Cardiac muscle cell (in vitro differentiated cells and primary cell): ENCODE data around the gene DENND4C. TPM values are rescaled to one million over a fixed set of nuclear protein-coding genes. Genes with fewer than 3 reads are reported as not detected.
"Not testable (repeated sequence)": the region's sequence is repeated elsewhere in the genome, so short reads cannot be mapped to it uniquely, and the experiment has no call there.

Experiments
- DNase-seq, 2 donors: peaks; one replicate each; pipeline versions ENCODE4 v3.0.0 to v3.0.0-alpha.2; 2010 to 2017; ENCODE audit warnings: low read depth in 1 of 2, low spot score in 1 of 2
- H3K27ac ChIP-seq: fragments of 200-600 bp; sonication (generic); 2 replicates; pipeline ENCODE4 v1.5.1; 2016
- H3K27me3 ChIP-seq: fragments of 200-600 bp; sonication (generic); 2 replicates; pipeline ENCODE4 v1.6.0; 2016; ENCODE audit warnings: control low read depth
- H3K36me3 ChIP-seq: fragments of 200-600 bp; sonication (generic); 2 replicates; pipeline ENCODE4 v1.5.1; 2016; ENCODE audit warnings: control low read depth
- H3K4me1 ChIP-seq: fragments of 200-600 bp; sonication (generic); 2 replicates; pipeline ENCODE4 v1.8.1; 2017; ENCODE audit warnings: low read depth, mild to moderate bottlenecking, mixed run types
- H3K4me3 ChIP-seq: fragments of 200-600 bp; sonication (generic); 2 replicates; pipeline ENCODE4 v1.5.1; 2016; ENCODE audit warnings: mild to moderate bottlenecking
- H3K9me3 ChIP-seq: fragments of 200-600 bp; sonication (generic); 2 replicates; pipeline ENCODE4 v1.5.1; 2017; ENCODE audit warnings: low read depth, mild to moderate bottlenecking, control low read depth
- polyA plus RNA-seq: library from polyadenylated mRNA; unstranded; fragments of >200 nt; fragmentation: Nextera tagmentation; extraction: Ambion mirVana; gene quantifications from 2 replicates; pipeline ENCODE4 v1.2.1, GENCODE V29; 2016
- total RNA-seq: library from RNA; depleted of rRNA; stranded (reverse); fragments of >200 nt; gene quantifications from 2 replicates; pipeline ENCODE4 v1.2.3, GENCODE V29; 2016
- TF ChIP-seq, protein P1 (sequence below): IDR thresholded peaks from 2 replicates; pipeline ENCODE4 v1.5.1; 2012; ENCODE audit warnings: low read depth, mild to moderate bottlenecking, low read length

DENND4C gene
- total and polyA plus RNA-seq, 2 experiments from 2014 or later, result 19.3 to 51.0 TPM

DNA sequence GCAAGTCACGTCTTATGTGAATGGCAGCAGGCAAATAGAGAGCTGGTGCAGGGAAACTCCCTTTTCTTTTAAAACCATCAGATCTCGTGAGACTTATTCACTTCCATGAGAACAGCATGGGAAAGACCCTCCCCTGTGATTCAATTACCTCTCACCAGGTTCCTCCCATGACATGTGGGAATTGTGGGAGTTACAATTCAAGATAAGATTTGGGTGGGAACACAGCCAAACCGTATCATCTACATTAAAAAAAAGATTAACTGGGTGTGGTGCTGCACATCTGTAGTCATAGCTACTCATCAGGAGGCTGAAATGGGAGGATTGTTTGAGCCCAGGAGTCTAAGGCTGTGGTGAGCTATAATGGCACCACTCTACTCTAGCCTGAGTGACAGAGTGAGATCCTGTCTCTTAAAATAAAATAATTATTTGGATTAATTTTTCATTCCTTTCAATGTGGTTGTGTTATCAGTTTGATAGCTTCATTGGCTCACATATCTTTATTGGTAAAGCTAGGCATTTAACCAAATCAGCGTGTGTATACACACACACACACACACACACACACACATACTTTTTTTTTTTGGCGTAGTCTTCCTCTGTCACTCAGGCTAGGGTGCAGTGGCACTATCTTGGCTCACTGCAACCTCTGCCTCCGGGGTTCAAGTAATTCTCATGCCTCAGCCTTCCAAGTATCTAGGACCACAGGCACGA is 21.8 kb downstream of the DENND4C start:
- Histone ChIP-seq H3K27ac (peak overlapping the region; percentile 57), H3K36me3 (no peaks in the 10 kb centered on the region), H3K9me3 (no peaks in the 10 kb centered on the region), H3K27me3 (no peaks in the 10 kb centered on the region), H3K4me3 (no peak overlapping the region), H3K4me1 (peaks cover 5% of the 10 kb centered on the region)
- DNase-seq, result no peak
- TF ChIP-seq, protein P1, sequence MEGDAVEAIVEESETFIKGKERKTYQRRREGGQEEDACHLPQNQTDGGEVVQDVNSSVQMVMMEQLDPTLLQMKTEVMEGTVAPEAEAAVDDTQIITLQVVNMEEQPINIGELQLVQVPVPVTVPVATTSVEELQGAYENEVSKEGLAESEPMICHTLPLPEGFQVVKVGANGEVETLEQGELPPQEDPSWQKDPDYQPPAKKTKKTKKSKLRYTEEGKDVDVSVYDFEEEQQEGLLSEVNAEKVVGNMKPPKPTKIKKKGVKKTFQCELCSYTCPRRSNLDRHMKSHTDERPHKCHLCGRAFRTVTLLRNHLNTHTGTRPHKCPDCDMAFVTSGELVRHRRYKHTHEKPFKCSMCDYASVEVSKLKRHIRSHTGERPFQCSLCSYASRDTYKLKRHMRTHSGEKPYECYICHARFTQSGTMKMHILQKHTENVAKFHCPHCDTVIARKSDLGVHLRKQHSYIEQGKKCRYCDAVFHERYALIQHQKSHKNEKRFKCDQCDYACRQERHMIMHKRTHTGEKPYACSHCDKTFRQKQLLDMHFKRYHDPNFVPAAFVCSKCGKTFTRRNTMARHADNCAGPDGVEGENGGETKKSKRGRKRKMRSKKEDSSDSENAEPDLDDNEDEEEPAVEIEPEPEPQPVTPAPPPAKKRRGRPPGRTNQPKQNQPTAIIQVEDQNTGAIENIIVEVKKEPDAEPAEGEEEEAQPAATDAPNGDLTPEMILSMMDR, result no peak

DNA sequence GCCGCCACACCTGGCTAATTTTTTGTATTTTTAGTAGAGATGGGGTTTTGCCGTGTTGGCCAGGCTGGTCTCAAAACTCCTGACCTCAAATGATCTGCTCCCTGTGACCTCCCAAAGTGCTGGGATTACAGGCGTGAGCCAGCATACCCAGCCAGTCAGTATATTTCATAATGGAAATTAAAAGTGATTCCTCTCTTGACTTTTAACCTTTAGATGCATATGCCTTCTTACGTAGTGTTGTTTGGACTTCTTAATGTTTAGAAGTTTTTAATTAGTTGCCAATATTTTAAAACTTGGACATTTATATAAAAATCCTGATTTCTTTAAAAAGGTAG is 22.4 kb downstream of the DENND4C start:
- no peak overlapping the region for H3K4me3 ChIP-seq
- no peaks in the 10 kb centered on the region for H3K27me3 ChIP-seq
- TF ChIP-seq, protein P1, result no peak
- no peak overlapping the region for H3K27ac ChIP-seq
- H3K9me3 ChIP-seq, result no peaks in the 10 kb centered on the region
- no peak for DNase-seq
- H3K4me1 ChIP-seq, result peaks cover 5% of the 10 kb centered on the region
- H3K36me3 ChIP-seq, result no peaks in the 10 kb centered on the region

DNA sequence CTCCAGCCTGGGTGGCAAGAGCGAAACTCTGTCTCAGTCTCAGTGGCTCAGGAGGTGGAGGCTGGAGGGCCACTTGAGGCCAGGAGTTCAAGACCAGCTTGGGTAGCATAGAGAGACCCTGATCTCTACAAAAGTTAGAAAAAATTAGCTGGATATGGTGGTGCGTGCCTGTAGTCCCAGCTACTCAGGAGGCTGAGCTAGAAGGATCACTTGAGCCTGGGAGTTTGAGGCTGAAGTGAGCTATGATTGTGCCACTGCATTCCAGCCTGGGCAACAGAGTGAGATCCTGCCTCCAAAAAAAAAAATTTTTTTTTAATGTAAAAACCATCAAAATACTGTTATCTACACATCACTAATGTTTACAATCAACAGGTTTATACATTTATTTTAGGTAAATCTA is 24.6 kb downstream of the DENND4C start:
- Histone ChIP-seq H3K27me3 (no peaks in the 10 kb centered on the region), H3K4me3 (no peak overlapping the region), H3K27ac (no peak overlapping the region), H3K36me3 (no peaks in the 10 kb centered on the region), H3K9me3 (no peaks in the 10 kb centered on the region), H3K4me1 (peaks cover 5% of the 10 kb centered on the region)
- TF ChIP-seq, protein P1, result no peak
- DNase-seq, result no peak

DNA sequence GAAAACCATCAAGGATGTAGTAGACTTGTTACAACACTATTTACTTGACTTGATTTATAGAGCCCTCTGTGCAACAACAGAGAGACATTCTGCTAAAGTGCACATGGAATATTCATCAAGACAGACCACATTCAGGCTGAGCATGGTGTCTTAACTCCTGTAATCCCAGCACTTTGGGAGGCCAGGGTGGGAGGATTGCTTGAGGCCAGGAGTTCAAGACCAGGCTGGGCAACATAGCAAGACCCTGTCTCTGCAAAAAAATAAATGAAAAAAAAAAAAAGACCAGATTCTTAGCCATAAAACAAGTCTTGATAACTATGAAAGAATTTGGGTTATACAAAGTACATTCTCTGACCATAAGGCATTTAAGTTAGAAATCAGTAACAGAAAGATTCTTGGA is 25.3 kb downstream of the DENND4C start:
- TF ChIP-seq, protein P1, result no peak
- no peaks in the 10 kb centered on the region for H3K27me3 ChIP-seq
- no peak for DNase-seq
- no peak overlapping the region for H3K27ac ChIP-seq
- H3K9me3 ChIP-seq, result no peaks in the 10 kb centered on the region
- H3K4me1 ChIP-seq, result peaks cover 5% of the 10 kb centered on the region
- no peaks in the 10 kb centered on the region for H3K36me3 ChIP-seq
- no peak overlapping the region for H3K4me3 ChIP-seq

DNA sequence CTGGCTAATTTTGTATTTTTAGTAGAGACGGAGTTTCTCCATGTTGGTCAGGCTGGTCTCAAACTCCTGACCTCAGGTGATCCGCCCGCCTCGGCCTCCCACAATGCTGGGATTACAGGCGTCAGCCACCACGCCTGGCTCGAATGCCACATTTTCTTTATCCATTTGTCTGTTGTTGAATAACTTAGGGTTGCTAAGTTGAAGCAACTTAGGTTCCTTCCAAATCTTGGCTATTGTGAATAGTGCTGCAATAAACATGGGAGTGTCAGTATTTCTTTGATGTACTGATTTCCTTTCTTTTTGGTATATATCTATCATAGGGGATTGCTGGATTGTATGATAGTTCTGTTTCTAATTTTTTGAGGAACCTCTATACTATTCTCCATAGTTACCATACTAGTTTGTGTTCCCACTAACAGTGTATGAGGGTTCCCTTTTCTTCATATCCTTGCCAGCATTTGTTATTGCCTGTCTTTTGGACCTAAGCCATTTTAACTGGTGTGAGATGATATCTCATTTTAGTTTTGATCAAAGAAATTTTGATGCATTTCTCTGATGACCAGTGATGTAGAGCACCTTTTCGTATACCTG is 29.3 kb downstream of the DENND4C start:
- H3K4me3 ChIP-seq, H3K27me3 ChIP-seq, H3K36me3 ChIP-seq, H3K9me3 ChIP-seq, H3K4me1 ChIP-seq, H3K27ac ChIP-seq, DNase-seq: not testable (repeated sequence)

DNA sequence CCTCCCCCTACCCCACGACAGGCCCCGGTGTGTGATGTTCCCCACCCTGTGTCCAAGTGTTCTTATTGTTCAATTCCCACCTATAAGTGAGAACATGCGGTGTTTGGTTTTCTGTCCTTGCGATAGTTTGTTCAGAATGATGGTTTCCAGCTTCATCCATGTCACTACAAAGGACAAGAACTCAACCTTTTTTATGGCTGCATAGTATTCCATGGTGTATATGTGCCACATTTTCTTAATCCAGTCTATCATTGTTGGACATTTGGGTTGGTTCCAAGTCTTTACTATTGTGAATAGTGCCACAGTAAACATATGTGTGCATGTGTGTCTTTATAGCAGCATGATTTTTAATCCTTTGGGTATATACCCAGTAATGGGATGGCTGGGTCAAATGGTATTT is 35.1 kb downstream of the DENND4C start:
- H3K36me3 ChIP-seq, DNase-seq, H3K4me1 ChIP-seq, H3K4me3 ChIP-seq, H3K9me3 ChIP-seq, H3K27ac ChIP-seq, H3K27me3 ChIP-seq: not testable (repeated sequence)

DNA sequence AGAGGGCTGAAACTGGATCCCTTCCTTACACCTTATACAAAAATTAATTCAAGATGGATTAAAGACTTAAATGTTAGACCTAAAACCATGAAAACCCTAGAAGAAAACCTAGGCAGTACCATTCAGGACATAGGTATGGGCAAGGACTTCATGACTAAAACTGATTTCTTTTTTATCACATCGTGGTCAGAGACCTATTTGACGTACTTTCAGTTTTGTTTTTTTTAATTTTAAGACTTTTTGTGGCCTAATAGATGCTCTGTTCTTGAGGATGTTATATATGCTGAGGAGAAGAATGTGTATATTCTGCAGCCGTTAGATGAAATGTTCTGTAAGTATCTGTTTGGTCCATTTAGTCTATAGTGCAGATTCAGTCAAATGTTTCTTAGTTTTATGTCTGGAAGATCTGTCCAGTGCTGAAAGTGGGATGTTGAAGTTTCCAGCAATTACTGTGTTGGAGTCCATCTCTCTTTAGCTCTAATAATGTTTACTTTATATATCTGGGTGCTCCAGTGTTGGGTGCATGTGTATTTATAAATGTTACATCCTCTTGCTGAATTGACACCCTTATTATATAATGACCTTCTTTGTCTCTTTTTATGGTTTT is 36.4 kb downstream of the DENND4C start:
- not testable (repeated sequence) for H3K27me3 ChIP-seq, H3K9me3 ChIP-seq, DNase-seq, H3K4me1 ChIP-seq, H3K4me3 ChIP-seq, H3K27ac ChIP-seq, H3K36me3 ChIP-seq
